Cardiac fibroblast (primary cell): ENCODE measurements around the gene MCU.

Experiments used
- DNase-seq, 2 donors: peaks; one replicate each; pipeline versions ENCODE4 v3.0.0 to v3.0.0-alpha.2; 2010; ENCODE audit warnings: low read depth in 2 of 2
- H3K4me3 ChIP-seq, 2 donors: replicated peaks in 1 of 2; 1 replicate in 1 of 2; 2 replicates in 1 of 2; pipeline ENCODE4 v1.5.1; 2011; ENCODE audit warnings: low read depth in 2 of 2, low read length in 2 of 2, mild to moderate bottlenecking in 2 of 2, moderate library complexity in 1 of 2
- CTCF ChIP-seq: IDR thresholded peaks from one replicate; pipeline ENCODE4 v1.5.1; 2011; ENCODE audit warnings: low read depth, mild to moderate bottlenecking, low read length, inconsistent platforms

MCU gene

GRCh38 chr10:72744566-72744965 is 52.6 kb downstream of the MCU start:
- no peak for DNase-seq
- no peak for TF ChIP-seq CTCF
- no peak overlapping the region for H3K4me3 ChIP-seq

GRCh38 chr10:72746426-72747363 is 54.8 kb downstream of the MCU start:
- H3K4me3 ChIP-seq, result no peak overlapping the region
- TF ChIP-seq CTCF, result no peak
- no peak for DNase-seq

GRCh38 chr10:72747521-72747920 is 55.6 kb downstream of the MCU start:
- no peak for DNase-seq
- TF ChIP-seq CTCF, result no peak
- H3K4me3 ChIP-seq, result no peak overlapping the region

DNA sequence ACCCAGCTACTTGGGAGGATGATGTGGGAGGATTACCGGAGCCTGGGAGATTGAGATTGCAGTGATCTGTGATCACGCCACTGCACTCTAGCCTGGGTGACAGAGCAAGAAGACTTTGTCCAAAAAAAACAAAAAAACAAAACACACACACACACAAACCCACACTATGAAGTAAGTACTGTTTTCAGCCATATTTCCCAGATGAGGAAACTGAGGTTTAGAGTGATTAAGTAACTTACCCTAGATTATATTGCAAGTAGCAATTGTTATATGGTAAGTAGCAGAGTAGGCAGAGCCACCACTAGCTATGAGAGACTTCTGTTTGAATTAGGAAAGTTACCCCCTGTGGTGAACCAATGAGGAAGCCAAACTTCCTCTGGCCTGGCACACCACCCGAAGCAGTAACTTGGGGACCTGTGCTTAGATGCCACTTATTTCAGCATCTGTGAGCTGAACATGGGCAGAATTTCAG is 61.9 kb downstream of the MCU start:
- DNase-seq, result peak in 1 of 2 donors; percentile 33
- TF ChIP-seq CTCF, result no peak
- H3K4me3 ChIP-seq, result no peak overlapping the region

- no peak for DNase-seq
- TF ChIP-seq CTCF, result no peak
- H3K4me3 ChIP-seq, result no peak overlapping the region
Measured at GRCh38 chr10:72754275-72755032, 62.5 kb downstream of the MCU start.

DNA sequence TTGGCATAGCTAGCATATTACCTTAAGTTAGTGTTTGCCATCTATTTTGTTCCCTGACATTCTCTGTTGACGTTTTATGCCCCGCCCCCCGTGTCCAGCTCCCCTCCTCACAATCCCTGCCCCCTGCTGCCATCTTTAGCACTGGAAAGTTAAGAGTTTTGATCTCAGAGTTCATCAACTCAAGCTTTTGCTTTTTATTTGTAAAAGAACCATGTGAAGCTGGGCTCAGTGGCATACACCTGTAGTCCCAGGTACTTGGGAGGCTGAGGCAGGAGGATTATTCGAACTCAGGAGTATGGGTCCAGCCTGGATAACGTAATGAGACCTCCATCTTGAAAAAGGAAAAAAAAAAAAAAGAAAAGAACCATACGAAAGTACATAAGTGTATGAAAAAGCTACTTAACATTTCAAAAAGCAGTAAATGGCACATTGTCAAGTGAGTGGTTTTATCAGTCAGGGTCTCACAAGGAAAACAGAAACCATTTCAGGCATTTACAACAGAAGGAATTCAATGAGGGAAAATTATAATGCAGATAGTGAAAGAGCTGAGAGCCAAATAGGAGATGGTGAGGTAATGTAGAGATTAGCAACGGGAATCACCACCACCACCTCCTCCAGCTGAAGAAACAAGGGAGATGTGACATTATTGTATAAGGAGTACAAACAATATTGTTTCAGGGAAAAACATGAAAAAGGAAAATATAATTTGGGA is 64.9 kb downstream of the MCU start:
- H3K4me3 ChIP-seq, result no peak overlapping the region
- peak in 1 of 2 donors; percentile 78 for DNase-seq
- TF ChIP-seq CTCF, result no peak
